IPS-18a (cell line): ENCODE measurements around the gene FAIM2.
"Not testable (repeated sequence)": the region's sequence is repeated elsewhere in the genome, so short reads cannot be mapped to it uniquely, and the experiment has no call there.

Experiments
- H3K27ac ChIP-seq: one replicate; pipeline ENCODE4 v1.5.1; 2013; ENCODE audit warnings: low read length
- H3K27me3 ChIP-seq: one replicate; pipeline ENCODE4 v1.6.1; 2013; ENCODE audit warnings: mild to moderate bottlenecking, low read length; ENCODE audit not compliant: control insufficient read depth, insufficient read depth
- H3K36me3 ChIP-seq: one replicate; pipeline ENCODE4 v1.6.1; 2013; ENCODE audit warnings: low read depth, low read length; ENCODE audit not compliant: control insufficient read depth
- H3K4me1 ChIP-seq: one replicate; pipeline ENCODE4 v1.6.1; 2013; ENCODE audit warnings: low read depth, low read length; ENCODE audit not compliant: control insufficient read depth
- H3K4me3 ChIP-seq: one replicate; pipeline ENCODE4 v1.5.1; 2013; ENCODE audit warnings: low read length
- H3K9ac ChIP-seq: one replicate; pipeline ENCODE4 v1.6.1; 2013; ENCODE audit warnings: mild to moderate bottlenecking, low read length, moderate library complexity
- H3K9me3 ChIP-seq: one replicate; pipeline ENCODE4 v1.6.1; 2013; ENCODE audit warnings: low read depth, low read length; ENCODE audit not compliant: control insufficient read depth

FAIM2 gene

DNA sequence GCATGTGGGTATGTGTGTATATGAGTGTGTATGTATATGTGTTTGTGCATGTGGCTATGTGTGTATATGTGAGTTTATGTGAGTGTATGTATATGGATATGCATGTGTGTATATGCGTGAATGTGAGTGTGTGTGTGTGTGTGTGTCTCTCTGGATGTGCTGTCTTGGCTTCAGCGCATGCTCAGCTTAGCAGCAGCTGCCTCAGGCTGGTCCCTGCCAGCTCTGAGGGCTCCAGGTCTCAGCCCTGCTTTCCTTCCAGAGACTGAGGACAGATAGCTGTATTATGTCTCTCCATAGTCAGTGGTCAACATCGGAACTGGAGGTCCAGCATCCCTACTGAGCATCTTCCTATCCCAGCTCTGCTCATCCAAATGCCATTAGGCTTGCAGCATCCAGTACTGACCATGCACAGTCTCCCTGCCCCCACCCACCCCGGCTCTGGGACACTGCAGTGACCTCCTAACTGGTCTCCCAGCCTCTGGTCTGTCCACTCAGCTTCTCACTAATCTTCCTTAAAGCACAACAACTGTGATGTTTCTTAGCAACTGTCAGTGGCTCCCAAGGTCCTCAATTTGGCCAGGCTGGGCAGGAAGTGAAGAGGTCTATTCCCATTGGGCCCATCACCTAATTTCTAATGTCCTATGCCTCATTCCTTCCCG, 22.8 kb downstream of the FAIM2 start:
- H3K4me3 ChIP-seq: no peak overlapping the region
- H3K27me3 ChIP-seq: no peaks in the 10 kb centered on the region
- H3K4me1 ChIP-seq: peaks cover 26% of the 10 kb centered on the region
- H3K9me3 ChIP-seq: no peaks in the 10 kb centered on the region
- H3K9ac ChIP-seq: no peak overlapping the region
- no peak overlapping the region for H3K27ac ChIP-seq
- H3K36me3 ChIP-seq: no peaks in the 10 kb centered on the region

DNA sequence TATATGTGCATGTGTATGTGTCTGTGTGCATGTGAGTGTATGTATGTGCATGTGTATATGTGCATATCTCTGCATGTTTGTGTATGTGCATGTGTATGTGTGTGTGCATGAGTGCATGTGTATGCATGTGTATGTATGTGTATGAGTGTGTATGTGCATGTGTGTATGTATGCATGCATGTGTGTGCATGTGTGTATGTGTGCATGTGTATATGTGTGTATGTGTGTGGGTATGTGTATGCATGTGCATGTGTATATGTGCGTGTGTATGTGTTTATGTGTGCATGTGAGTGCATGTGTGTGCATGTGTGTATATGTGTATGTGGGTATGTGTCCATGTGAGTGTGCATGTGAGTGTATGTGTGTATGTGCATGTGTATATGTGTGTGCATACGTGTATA, 24.6 kb downstream of the FAIM2 start:
- not testable (repeated sequence) for H3K27ac ChIP-seq
- peaks cover 14% of the 10 kb centered on the region for H3K4me1 ChIP-seq

DNA sequence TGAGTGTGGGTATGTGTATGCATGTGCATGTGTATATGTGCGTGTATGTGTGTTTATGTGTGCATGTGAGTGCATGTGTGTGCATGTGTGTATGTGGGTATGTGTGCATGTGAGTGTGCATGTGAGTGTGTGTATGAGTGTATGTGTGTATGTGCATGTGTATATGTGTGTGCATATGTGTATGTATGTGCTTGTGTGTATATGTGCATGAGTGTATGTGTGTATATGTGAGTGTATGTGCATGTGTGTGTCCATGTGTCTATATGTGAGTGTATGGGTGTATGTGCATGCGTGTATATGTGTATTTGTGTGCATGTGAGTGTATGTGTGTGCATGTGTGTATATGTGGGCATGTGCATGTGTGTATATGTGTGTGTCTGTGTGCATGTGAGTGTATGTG, 25.7 kb downstream of the FAIM2 start:
- no peaks in the 10 kb centered on the region for H3K27me3 ChIP-seq
- H3K9me3 ChIP-seq: no peaks in the 10 kb centered on the region
- H3K27ac ChIP-seq: no peak overlapping the region
- H3K4me3 ChIP-seq: no peak overlapping the region
- H3K4me1 ChIP-seq: peaks cover 12% of the 10 kb centered on the region
- no peaks in the 10 kb centered on the region for H3K36me3 ChIP-seq
- no peak overlapping the region for H3K9ac ChIP-seq

More for the DNA sequence above, 24.6 kb downstream of the FAIM2 start:
- H3K4me3 ChIP-seq, H3K9ac ChIP-seq, H3K36me3 ChIP-seq, H3K27me3 ChIP-seq, H3K9me3 ChIP-seq: not testable (repeated sequence)

DNA sequence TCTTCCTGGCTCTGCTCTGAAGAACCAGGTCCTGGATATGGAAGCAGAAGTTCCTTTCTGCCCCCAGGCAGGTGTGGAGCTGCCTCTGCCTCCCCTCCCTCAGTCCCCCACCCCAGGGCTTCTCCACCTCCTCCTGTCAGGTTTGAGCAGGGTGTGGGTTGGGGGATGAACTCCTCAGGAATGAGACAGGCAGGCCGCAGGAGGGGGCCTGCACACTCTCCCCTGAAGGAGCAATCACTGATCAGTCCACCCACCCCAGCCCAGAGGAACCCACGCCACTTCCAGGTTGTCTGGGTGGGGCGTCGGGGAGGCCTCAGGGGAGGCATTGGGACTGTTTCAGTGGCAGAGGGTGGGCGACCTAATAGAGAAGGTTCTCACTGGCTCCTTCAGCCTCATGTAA, 26.6 kb downstream of the FAIM2 start:
- Histone ChIP-seq H3K4me3 (no peak overlapping the region), H3K36me3 (no peaks in the 10 kb centered on the region), H3K4me1 (peaks cover 3% of the 10 kb centered on the region), H3K27ac (no peak overlapping the region), H3K27me3 (no peaks in the 10 kb centered on the region), H3K9me3 (no peaks in the 10 kb centered on the region), H3K9ac (no peak overlapping the region)

DNA sequence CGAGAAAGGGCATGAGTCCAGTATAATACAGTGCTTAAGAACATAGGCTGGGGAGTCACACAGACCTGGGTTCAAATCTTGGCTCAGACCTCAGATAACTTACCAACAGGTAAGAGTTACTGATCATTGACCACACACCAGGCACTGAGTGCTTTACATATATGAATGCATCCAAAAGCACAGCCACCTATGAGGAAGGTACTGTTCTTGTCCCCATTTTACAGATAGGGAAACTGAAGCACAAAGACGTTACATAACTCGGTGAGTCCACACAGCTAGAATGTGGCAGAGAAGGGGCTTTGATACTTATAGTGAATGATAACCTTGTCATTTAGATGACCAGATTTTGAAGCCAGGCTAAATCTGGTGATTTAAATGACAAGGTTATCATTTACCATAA, 27.6 kb downstream of the FAIM2 start:
- Histone ChIP-seq H3K36me3 (no peaks in the 10 kb centered on the region), H3K4me1 (no peaks in the 10 kb centered on the region), H3K9me3 (no peaks in the 10 kb centered on the region), H3K27me3 (no peaks in the 10 kb centered on the region), H3K4me3 (no peak overlapping the region), H3K9ac (no peak overlapping the region), H3K27ac (no peak overlapping the region)

DNA sequence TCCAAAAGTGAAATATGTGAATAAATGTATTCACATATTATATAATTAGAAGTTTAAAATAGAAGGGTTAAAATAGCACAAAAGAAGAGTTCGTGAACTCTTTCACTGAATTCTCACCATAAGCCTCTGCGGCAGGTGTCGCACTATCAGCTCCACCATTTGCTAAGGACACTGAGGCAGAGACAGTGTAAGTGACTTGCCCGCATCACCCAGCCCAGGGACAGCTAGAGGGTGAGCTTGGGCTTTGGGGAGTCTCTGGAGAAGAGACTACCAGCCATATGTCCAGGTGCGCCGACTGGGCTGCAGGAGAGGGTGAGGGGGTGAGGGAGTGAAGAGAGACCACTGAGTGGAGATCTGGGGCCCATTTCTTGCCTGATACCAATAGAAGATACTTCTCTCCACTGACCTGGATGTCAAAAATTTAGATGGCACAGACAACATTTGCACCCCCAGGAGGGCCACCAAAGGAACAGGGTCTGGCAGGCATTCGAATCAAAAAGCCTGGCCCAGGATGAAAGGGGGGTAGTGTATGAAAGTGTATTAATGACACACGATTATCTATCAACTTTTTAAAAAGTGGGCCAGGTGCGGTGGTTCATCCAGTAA, 28.5 kb downstream of the FAIM2 start:
- H3K36me3 ChIP-seq: no peaks in the 10 kb centered on the region
- H3K27ac ChIP-seq: no peak overlapping the region
- H3K9ac ChIP-seq: no peak overlapping the region
- no peaks in the 10 kb centered on the region for H3K9me3 ChIP-seq
- H3K27me3 ChIP-seq: no peaks in the 10 kb centered on the region
- H3K4me1 ChIP-seq: no peaks in the 10 kb centered on the region
- H3K4me3 ChIP-seq: no peak overlapping the region

DNA sequence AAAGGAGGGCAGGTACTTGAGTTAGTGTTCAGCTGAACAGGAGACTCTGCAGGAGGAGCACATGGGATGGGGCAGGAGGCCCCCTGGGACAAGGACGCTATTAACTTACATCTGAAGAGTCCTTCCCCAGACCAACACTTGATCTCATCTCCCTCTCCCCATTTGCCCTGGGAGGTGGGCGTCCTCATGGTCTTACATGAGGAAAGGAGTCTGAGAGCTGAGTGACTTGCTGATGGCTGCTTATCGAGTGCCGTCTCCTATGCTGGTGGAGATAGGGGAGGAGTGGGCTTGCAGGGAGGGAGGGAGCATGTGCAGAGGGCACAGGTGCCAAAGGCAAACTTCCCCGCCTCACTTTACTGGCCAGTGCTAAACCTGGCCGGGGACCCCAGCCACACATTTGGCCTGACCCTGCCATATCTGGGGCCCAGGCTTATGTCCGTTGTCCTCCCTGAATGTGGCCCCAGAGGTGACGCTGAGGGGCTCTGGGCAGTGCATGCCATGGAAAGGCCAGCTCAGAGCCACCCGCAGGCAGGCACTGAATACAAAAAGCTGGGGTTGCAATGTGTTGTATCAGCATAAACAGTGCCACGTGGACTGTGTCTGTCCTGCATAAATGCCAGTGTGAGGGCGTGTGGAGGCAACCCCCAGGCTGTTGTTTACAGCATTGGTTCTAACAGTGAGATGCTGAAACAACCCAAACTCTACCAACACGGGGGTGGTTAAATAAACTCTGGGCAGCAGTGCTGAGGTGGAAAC, 29.4 kb downstream of the FAIM2 start:
- no peak overlapping the region for H3K27ac ChIP-seq
- no peak overlapping the region for H3K9ac ChIP-seq
- H3K4me3 ChIP-seq: no peak overlapping the region
- no peaks in the 10 kb centered on the region for H3K9me3 ChIP-seq
- no peaks in the 10 kb centered on the region for H3K27me3 ChIP-seq
- no peaks in the 10 kb centered on the region for H3K36me3 ChIP-seq
- no peaks in the 10 kb centered on the region for H3K4me1 ChIP-seq

DNA sequence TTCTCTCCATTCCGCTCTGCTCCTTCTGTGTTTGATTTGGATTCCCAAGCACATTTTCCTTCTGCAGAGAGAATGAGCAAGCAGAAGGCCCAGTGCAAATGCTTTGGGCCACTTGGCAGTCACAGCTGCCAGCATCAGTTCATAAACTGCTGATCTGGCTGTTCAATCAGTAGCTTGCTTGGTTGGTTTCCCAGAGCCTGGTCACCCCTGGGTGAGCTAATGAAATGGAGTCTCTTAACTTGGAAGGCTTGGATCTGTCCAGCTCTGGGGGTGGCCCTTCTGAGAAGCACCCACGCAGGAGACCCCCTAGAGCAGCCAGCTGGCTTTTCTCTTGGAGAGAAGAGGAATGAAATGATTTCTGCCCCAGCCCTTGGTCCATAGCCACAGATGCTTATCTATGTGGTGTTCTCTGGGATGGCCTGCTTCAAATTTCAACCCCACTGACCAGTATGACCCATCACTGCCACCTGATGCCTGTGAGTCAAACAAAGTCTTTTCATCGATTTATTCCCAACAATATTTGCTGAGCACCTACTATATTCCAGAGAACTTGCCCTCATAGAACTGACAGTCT, 30.3 kb downstream of the FAIM2 start:
- H3K36me3 ChIP-seq: no peaks in the 10 kb centered on the region
- H3K9me3 ChIP-seq: no peaks in the 10 kb centered on the region
- H3K4me3 ChIP-seq: no peak overlapping the region
- no peak overlapping the region for H3K27ac ChIP-seq
- H3K9ac ChIP-seq: no peak overlapping the region
- no peaks in the 10 kb centered on the region for H3K4me1 ChIP-seq
- H3K27me3 ChIP-seq: no peaks in the 10 kb centered on the region

DNA sequence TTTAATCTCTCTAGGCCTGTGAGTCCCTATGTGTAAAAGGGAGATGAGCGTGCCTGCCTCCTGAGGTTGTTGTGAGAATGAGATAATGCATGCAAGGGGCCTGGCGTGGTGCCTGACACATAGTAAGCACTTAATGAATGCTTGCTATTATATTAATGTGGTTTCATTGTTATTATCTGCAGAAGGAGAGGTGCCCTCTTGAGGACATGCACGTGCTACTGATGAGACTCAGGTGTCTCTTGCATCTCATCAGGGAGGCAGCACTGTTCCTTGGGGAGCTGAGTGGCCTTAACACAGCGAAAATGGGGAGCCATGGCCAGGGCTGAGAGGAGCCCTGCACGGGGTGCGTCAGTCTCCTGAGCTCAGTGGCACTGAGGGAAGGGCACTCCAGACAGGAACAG, 30.9 kb downstream of the FAIM2 start:
- Histone ChIP-seq H3K9me3 (no peaks in the 10 kb centered on the region), H3K27me3 (no peaks in the 10 kb centered on the region), H3K27ac (no peak overlapping the region), H3K36me3 (no peaks in the 10 kb centered on the region), H3K4me1 (no peaks in the 10 kb centered on the region), H3K9ac (no peak overlapping the region), H3K4me3 (no peak overlapping the region)

DNA sequence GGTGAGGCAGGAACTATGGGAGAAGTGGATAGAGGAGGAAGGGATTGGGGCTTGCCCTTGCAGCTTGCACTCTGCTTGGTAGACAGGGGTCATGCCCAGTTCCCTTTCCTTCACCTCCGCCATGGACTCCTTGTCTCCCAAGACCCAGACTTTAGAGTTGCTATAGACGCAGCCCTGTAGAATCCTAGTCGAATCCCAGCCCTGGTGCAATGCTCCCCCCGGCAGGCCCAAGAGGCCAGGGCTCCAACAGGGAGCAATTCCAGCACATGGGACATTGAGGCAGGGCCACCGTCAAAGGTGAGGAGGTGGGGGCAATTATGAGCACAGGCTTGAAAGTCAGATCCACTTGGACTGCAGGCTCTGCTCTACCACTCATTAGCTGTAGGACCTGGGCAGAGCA, 31.3 kb downstream of the FAIM2 start:
- Histone ChIP-seq H3K9ac (no peak overlapping the region), H3K9me3 (no peaks in the 10 kb centered on the region), H3K4me3 (no peak overlapping the region), H3K36me3 (no peaks in the 10 kb centered on the region), H3K27ac (no peak overlapping the region), H3K27me3 (no peaks in the 10 kb centered on the region), H3K4me1 (no peaks in the 10 kb centered on the region)

DNA sequence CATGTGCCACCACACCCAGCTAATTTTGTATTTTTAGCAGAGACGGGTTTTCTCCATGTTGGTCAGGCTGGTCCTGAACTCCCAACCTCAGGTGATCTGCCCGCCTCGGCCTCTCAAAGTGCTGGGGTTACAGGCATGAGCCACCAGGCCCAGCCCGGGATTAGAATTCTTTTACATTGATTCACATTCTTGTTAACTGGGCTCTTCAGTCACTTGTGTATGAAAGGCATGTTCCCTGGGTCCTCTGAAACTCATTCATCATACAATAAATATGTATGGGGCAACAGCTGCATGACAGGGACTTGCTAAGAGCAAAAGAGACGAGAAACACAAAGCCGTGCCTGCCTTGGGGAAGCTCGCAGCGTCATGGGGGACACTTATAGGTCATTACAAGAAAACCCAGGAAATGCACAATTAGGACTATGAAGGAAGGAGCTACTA, 31.9 kb downstream of the FAIM2 start:
- not testable (repeated sequence) for H3K9ac ChIP-seq, H3K27me3 ChIP-seq, H3K4me1 ChIP-seq, H3K4me3 ChIP-seq, H3K27ac ChIP-seq, H3K9me3 ChIP-seq, H3K36me3 ChIP-seq
